GM12878 (cell line): ENCODE results near the gene WARS2. TPM values are rescaled to one million over a fixed set of nuclear protein-coding genes. Genes with fewer than 3 reads are reported as not detected.

Experiments used
- ATAC-seq: fragments of 200-7000 bp; cut with Tn5 transposase; 3 replicates; pipeline ENCODE4 v1.9.1; 2020; ENCODE audit warnings: mild to moderate bottlenecking, moderate library complexity
- BruUV-seq: library from RNA; stranded (reverse); fragments of 400-500 nt; replicated peaks from 2 replicates; lab custom pipeline; 2021; lab: Mats Ljungman, UMichigan
- CTCF ChIA-PET: fragments of 300-600 bp; sonication (Branson Sonifier 250); formaldehyde crosslinking; extraction: SDS; loops from one replicate; lab custom pipeline; 2021; ENCODE audit warnings: inconsistent platforms; lab: Yijun Ruan, JAX
- POLR2A ChIA-PET: fragments of 350-600 bp; formaldehyde crosslinking; extraction: SDS; loops from one replicate; lab custom pipeline; 2021; ENCODE audit warnings: inconsistent platforms; lab: Charles Lee
- RAD21 ChIA-PET: fragments of 300-600 bp; sonication (Branson Sonifier 250); formaldehyde crosslinking; loops from one replicate; lab custom pipeline; 2023; ENCODE audit warnings: antibody characterized with exemption; ENCODE audit not compliant: unreplicated experiment; lab: Charles Lee
- SMC1A ChIA-PET: fragments of 300-600 bp; sonication (Branson Sonifier 250); formaldehyde crosslinking; loops from one replicate; lab custom pipeline; 2023; ENCODE audit not compliant: unreplicated experiment, uncharacterized antibody; lab: Charles Lee
- DNase-seq: peaks from one replicate; pipeline ENCODE4 v3.0.0-alpha.2; 2011; ENCODE audit warnings: low read depth, low spot score
- FAIRE-seq: peaks from 3 replicates; lab custom pipeline; 2011; peaks lifted over from hg19 to GRCh38; lab: Jason Lieb, UNC
- H2AFZ ChIP-seq: 2 replicates; pipeline ENCODE4 v1.6.0; 2011; ENCODE audit warnings: low read depth, low read length, control low read depth; ENCODE audit not compliant: control insufficient read depth
- H3K27ac ChIP-seq: 2 replicates; pipeline ENCODE4 v1.5.1; 2011; ENCODE audit warnings: control low read depth; ENCODE audit not compliant: control insufficient read depth, insufficient read depth
- H3K27me3 ChIP-seq, 2 experiments: replicated peaks in 1 of 2; 2 replicates each; pipeline versions ENCODE4 v1.6.0 to v1.6.1; 2011; ENCODE audit warnings: low read length in 1 of 2; ENCODE audit not compliant: control insufficient read depth in 2 of 2, insufficient read depth in 2 of 2
- H3K36me3 ChIP-seq, 2 experiments: 2 replicates each; pipeline ENCODE4 v1.5.1; 2011; ENCODE audit warnings: low read length in 1 of 2; ENCODE audit not compliant: control insufficient read depth in 2 of 2, insufficient read depth in 2 of 2
- H3K4me1 ChIP-seq: 2 replicates; pipeline ENCODE4 v1.6.1; 2011; ENCODE audit warnings: mild to moderate bottlenecking, low read length, moderate library complexity, mixed read lengths; ENCODE audit not compliant: control insufficient read depth, insufficient read depth
- H3K4me2 ChIP-seq: 2 replicates; pipeline ENCODE4 v1.6.0; 2011; ENCODE audit warnings: control low read depth; ENCODE audit not compliant: control insufficient read depth, insufficient read depth
- H3K4me3 ChIP-seq: fragments of 200-600 bp; sonication (generic); 2 replicates; pipeline ENCODE4 v1.5.1; 2016
- H3K79me2 ChIP-seq: 2 replicates; pipeline ENCODE4 v1.6.0; 2011; ENCODE audit warnings: low read length; ENCODE audit not compliant: control insufficient read depth, insufficient read depth
- H3K9ac ChIP-seq: 2 replicates; pipeline ENCODE4 v1.8.0; 2011; ENCODE audit warnings: low read length, control low read depth, mixed read lengths; ENCODE audit not compliant: control insufficient read depth, insufficient read depth
- H3K9me3 ChIP-seq: replicated peaks from 3 replicates; pipeline ENCODE4 v1.5.1; 2011; ENCODE audit warnings: mild to moderate bottlenecking, low read length; ENCODE audit not compliant: control insufficient read depth, insufficient read depth
- H4K20me1 ChIP-seq: 2 replicates; pipeline ENCODE4 v1.6.0; 2011; ENCODE audit not compliant: control insufficient read depth, insufficient read depth
- BCL3 ChIP-seq: IDR thresholded peaks from 2 replicates; pipeline ENCODE4 v1.6.1; 2011; ENCODE audit warnings: borderline replicate concordance, low read depth, mild to moderate bottlenecking, moderate library complexity, low read length; ENCODE audit not compliant: insufficient read depth, poor library complexity, severe bottlenecking
- CEBPB ChIP-seq, 2 experiments: fragments of 150-350 bp in 1 of 2; IDR thresholded peaks; 2 replicates each; pipeline ENCODE4 v1.6.1; 2012 to 2014; ENCODE audit warnings: low read depth in 2 of 2, low read length in 2 of 2, borderline replicate concordance in 1 of 2, inconsistent platforms in 1 of 2
- EP300 ChIP-seq, 2 experiments: fragments of 150-350 bp in 1 of 2; IDR thresholded peaks; 2 replicates each; pipeline ENCODE4 v1.6.1; 2011 to 2012; ENCODE audit warnings: low read depth in 2 of 2, low read length in 2 of 2, borderline replicate concordance in 1 of 2, improper control_type of control experiment in 1 of 2, inconsistent platforms in 1 of 2; ENCODE audit not compliant: control insufficient read depth in 1 of 2
- EZH2 ChIP-seq: IDR thresholded peaks from 2 replicates; pipeline ENCODE4 v1.6.1; 2012; ENCODE audit warnings: low read depth, mild to moderate bottlenecking, control low read depth, inconsistent platforms, low read length, borderline replicate concordance; ENCODE audit not compliant: control insufficient read depth
- NFXL1 ChIP-seq: fragments of 450-650 bp; IDR thresholded peaks from 2 replicates; pipeline ENCODE4 v1.6.1; 2017; ENCODE audit warnings: antibody characterized with exemption, mild to moderate bottlenecking, borderline replicate concordance
- NFYA ChIP-seq: IDR thresholded peaks from 2 replicates; pipeline ENCODE4 v1.6.1; 2011; ENCODE audit warnings: low read depth, mild to moderate bottlenecking, low read length, improper control_type of control experiment, borderline replicate concordance
- RBBP5 ChIP-seq: fragments of 200-600 bp; sonication (generic); conservative IDR thresholded peaks from 2 replicates; pipeline ENCODE4 v1.6.1; 2016
- TCF7 ChIP-seq: IDR thresholded peaks from 2 replicates; pipeline ENCODE4 v1.6.1; 2014; ENCODE audit warnings: antibody characterized with exemption, borderline replicate concordance
- WGBS: methylation state at CpG from one replicate; pipeline ENCODE4 v1.1.6; 2016; ENCODE audit warnings: low lambda C conversion rate; ENCODE audit not compliant: insufficient replicate concordance, insufficient coverage; ENCODE audit errors: missing lambda C conversion rate; 5-methylcytosine and 5-hydroxymethylcytosine counted together
- in situ Hi-C: fragments of 300-500 bp; cut with MboI; formaldehyde crosslinking; loops from 9 replicates; pipeline ENCODE4 v1.14.3; 2018; ENCODE audit warnings: mixed read lengths
- intact Hi-C: fragments of 100-400 bp; cut with micrococcal nuclease; formaldehyde crosslinking; loops from one replicate; pipeline ENCODE4 v1.14.2; 2022; ENCODE audit not compliant: unreplicated experiment
- polyA plus RNA-seq, 11 experiments: library from polyadenylated mRNA; depleted of rRNA in 4 of 11; unstranded in 6 of 11; stranded (reverse) in 5 of 11; fragments of >200 nt; fragmentation: Nextera tagmentation in 4 of 11; fragmentation: Illumina TruSeq in 1 of 11; extraction: Ambion mirVana in 4 of 11; extraction: Trizol in 1 of 11; gene quantifications; 1 replicate in 1 of 11; 2 replicates in 10 of 11; pipeline versions ENCODE4 v1.2.1 to v1.2.3, GENCODE V29; 2011 to 2016; ENCODE audit warnings: inconsistent platforms in 2 of 11, missing spikeins in 2 of 11, low read depth in 1 of 11
- total RNA-seq, 4 experiments: library from RNA; depleted of rRNA in 3 of 4; stranded (reverse); fragments of >200 nt in 3 of 4; fragmentation: Illumina TruSeq in 1 of 4; extraction: Trizol in 1 of 4; gene quantifications; 2 replicates each; pipeline versions ENCODE4 v1.2.1 to v1.2.3, GENCODE V29; 2013 to 2021

Gene WARS2
- total and polyA plus RNA-seq, 10 of the 15 experiments (the other 5 are each of a cell fraction or from before 2014, with no cell fraction given) = 5.5 to 22.2 (median 14.4) TPM

- WGBS = 98% methylated on average over 2 of the region's 2 CpGs
- ChIA-PET CTCF (interaction anchor here (0.9 kb wide), 1 partner anchor 20 kb away, joined by 3 read pairs; the partner anchor contains the start of gene WARS2), SMC1A (no interaction called here), POLR2A (no interaction called here), RAD21 (no interaction called here)
- no peaks in the 10 kb centered on the region for H3K79me2 ChIP-seq
- intact Hi-C loops = no loop called here
- H3K36me3 ChIP-seq = peaks cover 2 to 10% of the 10 kb centered on the region in 2 experiments
- H3K4me1 ChIP-seq = no peaks in the 10 kb centered on the region
- no peak overlapping the region for H2AFZ ChIP-seq
- H3K27ac ChIP-seq = no peak overlapping the region
- H3K9ac ChIP-seq = no peak overlapping the region
- no peaks in the 10 kb centered on the region for H4K20me1 ChIP-seq
- H3K27me3 ChIP-seq = no peaks in the 10 kb centered on the region
- BruUV-seq = no TSS peak
- no peaks in the 10 kb centered on the region for H3K9me3 ChIP-seq
- FAIRE-seq = no peak
- DNase-seq = no peak
- in situ Hi-C loops = no loop called here
- H3K4me3 ChIP-seq = no peak overlapping the region
- TF ChIP-seq EZH2 (no peak), NFXL1 (no peak), EP300 (IDR thresholded peaks at IDR 0.05; ENCODE audit: borderline replicate concordance in 1 of 2, control insufficient read depth in 1 of 2, low read depth in 2 of 2, low read length in 2 of 2) (no peak), BCL3 (no peak), NFYA (no peak), CEBPB (IDR thresholded peaks at IDR 0.05; ENCODE audit: borderline replicate concordance in 1 of 2, low read depth in 2 of 2, low read length in 2 of 2) (no peak), RBBP5 (no peak), TCF7 (no peak)
- H3K4me2 ChIP-seq = no peak overlapping the region
- ATAC-seq = no peak
Observed at GRCh38 chr1:119159966-119160365, 19.5 kb upstream of the WARS2 start.
